Panc1 (cell line): Measurements from ENCODE around the gene ZNF503.

ENCODE experiments used
- CTCF ChIP-seq: fragments of 450-650 bp; IDR thresholded peaks from 2 replicates; pipeline ENCODE4 v1.5.1; 2017; ENCODE audit warnings: mild to moderate bottlenecking
- POLR2AphosphoS5 ChIP-seq: IDR thresholded peaks from 2 replicates; pipeline ENCODE4 v1.6.1; 2012; ENCODE audit warnings: mild to moderate bottlenecking, low read depth, low read length, moderate library complexity
- SIN3A ChIP-seq: IDR thresholded peaks from 2 replicates; pipeline ENCODE4 v1.6.1; 2012; ENCODE audit warnings: low read depth, mild to moderate bottlenecking, low read length, moderate library complexity, borderline replicate concordance; ENCODE audit not compliant: insufficient read depth

- no peak for TF ChIP-seq CTCF
- TF ChIP-seq POLR2AphosphoS5 = no peak
- no peak for TF ChIP-seq SIN3A
Observed at GRCh38 chr10:75357500-75357899, 44.1 kb downstream of the ZNF503 start.
